HS-5 (cell line): Measurements from ENCODE around the gene UGGT2.
"Not testable (repeated sequence)": the region's sequence is repeated elsewhere in the genome, so short reads cannot be mapped to it uniquely, and the experiment has no call there.

ENCODE experiments used
- DNase-seq: peaks from one replicate; pipeline ENCODE4 v3.0.0-alpha.2; 2012; ENCODE audit warnings: low read depth

UGGT2 gene, protein sequence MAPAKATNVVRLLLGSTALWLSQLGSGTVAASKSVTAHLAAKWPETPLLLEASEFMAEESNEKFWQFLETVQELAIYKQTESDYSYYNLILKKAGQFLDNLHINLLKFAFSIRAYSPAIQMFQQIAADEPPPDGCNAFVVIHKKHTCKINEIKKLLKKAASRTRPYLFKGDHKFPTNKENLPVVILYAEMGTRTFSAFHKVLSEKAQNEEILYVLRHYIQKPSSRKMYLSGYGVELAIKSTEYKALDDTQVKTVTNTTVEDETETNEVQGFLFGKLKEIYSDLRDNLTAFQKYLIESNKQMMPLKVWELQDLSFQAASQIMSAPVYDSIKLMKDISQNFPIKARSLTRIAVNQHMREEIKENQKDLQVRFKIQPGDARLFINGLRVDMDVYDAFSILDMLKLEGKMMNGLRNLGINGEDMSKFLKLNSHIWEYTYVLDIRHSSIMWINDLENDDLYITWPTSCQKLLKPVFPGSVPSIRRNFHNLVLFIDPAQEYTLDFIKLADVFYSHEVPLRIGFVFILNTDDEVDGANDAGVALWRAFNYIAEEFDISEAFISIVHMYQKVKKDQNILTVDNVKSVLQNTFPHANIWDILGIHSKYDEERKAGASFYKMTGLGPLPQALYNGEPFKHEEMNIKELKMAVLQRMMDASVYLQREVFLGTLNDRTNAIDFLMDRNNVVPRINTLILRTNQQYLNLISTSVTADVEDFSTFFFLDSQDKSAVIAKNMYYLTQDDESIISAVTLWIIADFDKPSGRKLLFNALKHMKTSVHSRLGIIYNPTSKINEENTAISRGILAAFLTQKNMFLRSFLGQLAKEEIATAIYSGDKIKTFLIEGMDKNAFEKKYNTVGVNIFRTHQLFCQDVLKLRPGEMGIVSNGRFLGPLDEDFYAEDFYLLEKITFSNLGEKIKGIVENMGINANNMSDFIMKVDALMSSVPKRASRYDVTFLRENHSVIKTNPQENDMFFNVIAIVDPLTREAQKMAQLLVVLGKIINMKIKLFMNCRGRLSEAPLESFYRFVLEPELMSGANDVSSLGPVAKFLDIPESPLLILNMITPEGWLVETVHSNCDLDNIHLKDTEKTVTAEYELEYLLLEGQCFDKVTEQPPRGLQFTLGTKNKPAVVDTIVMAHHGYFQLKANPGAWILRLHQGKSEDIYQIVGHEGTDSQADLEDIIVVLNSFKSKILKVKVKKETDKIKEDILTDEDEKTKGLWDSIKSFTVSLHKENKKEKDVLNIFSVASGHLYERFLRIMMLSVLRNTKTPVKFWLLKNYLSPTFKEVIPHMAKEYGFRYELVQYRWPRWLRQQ (N-terminal part only)

DNA sequence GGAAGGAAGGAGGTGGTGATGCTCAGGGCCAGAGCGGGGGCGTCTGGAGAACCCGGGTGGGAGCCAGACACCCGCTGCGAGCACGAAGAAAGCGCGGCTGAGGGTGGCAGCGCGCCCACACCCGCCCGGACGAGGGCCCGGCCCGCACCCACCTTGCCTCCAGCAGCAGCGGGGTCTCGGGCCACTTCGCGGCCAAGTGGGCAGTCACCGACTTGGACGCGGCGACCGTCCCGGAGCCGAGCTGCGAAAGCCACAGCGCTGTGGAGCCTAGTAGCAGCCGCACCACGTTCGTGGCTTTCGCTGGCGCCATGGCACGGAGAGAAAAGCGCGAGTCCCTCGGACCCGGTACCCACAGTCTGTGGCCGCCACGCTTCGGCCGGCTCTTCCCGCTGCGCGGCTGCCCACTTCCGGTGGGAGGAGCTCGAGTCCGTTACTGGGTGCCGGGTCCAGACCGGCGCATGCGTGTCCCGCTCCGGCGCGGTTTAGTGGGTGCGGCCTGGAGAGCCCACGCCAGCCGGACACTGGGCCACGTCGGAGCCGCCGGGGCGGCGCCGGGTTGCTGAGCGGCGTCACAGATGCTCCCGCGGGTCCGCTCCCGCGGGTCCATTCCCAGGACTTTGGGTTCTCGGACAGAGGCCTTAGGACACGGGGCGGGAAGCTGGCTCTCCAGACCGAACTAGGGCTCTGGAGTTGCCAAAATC, at the start of gene UGGT2:
UGGT2 (minus strand) TSS at position 399 of the 701 bp plus-strand sequence; CDS start at position 310, 89 bp downstream.
- DNase-seq, result peak; percentile 37

DNA sequence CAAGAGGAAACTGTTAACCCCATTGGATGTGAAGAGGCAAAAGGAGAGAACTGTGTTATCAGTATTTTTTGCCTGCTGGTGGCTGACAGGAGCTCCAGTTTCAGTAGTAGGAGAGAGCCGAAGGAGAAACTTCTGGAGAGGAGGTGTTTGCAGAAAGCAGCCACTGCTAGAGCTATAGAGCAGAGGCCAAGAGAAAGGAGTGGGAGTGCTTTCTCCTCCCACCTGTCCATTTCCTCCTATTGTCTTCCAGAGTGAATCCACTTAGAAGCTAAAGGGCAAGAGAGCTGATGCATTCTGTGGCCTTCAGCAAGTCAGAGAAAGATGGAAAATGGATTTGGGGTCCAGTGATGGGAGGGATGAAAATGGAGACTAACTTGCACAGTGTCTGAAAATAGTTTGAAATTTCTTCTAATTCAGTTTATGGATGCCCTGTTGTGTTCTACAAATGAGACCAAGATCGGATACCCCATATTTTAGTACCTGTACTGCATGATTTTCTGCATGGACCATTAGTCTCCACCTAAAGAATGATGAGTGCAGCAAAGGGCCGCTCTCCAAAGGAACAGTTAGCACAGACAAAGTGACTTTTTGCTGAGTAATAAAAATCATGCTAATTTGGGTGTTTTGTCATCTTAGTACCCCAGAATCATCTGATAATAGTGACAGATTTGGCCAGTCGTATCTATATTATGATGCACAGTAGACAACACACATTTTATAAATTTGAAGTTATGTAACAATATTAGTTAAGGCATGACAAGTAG, 47.4 kb upstream of the UGGT2 start:
- DNase-seq, result no peak

DNA sequence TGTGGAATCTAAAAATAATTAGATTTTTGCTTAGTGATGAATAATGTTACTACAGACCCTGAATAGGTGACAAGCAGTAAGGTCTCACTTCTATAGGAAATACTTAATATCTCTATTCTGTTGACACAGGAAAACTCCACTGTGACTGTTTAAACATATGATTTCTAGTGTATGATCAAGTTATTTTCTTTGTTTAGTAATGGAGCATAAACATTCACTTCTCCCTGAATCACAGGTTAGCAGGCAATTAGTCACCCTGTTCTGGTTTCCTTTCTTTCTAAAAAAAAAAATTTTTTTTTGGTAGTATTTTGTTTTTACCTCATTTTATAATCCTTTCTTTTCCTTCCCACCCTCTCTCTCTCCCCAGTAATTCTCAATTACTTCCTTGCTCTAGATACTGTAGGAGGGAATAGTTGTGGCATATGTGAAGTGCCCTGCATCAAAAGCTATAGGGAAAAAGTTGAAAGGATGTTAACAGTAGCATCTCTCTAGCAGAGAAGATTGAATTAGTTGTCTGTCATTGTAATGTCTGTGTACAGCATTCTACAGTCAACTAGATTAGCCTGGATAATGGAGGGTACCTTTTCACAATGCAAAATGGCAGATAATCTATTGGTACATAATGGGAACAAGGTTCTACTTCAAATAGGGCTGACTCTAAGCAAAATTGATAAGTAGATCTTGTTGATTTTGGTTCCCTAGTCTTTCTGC, 40.2 kb upstream of the UGGT2 start:
- DNase-seq, result no peak

DNA sequence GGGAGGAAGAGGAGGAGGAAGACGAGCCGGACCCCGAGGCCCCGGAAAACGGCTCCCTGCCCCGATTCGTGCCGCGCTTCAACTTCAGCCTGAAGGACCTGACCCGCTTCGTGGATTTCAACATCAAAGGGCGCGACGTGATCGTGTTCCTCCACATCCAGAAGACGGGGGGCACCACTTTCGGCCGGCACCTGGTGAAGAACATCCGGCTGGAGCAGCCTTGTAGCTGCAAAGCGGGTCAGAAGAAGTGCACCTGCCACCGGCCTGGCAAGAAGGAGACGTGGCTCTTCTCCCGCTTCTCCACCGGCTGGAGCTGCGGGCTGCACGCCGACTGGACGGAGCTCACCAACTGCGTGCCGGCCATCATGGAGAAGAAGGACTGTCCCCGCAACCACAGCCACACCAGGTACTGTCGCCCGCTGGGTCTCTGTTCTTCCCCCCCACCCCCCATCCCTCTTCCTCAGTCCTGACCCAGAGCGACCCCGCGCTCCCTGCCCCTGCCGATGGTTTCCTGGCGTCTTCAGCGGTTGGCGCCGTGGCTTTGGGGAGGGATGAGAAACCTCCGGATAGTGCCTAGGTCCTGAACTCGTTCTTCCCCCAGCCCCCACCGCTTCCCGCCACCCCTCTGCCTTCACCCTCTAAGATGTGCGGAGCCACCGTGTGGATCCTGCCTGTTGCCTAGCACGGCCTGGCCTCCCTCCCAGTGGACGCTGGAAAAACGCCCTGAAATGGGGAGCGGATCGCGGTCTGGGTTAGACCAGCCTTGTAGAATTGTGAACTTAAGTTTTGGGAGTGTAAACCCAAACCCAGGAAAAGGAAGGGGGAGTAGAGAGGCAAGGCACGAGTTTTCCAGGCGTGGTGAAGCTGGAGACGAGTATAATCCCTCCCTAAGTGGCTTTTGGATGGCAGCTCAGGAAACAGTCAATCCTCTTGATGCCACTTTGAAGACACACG, 38.2 kb upstream of the UGGT2 start:
- no peak for DNase-seq

DNA sequence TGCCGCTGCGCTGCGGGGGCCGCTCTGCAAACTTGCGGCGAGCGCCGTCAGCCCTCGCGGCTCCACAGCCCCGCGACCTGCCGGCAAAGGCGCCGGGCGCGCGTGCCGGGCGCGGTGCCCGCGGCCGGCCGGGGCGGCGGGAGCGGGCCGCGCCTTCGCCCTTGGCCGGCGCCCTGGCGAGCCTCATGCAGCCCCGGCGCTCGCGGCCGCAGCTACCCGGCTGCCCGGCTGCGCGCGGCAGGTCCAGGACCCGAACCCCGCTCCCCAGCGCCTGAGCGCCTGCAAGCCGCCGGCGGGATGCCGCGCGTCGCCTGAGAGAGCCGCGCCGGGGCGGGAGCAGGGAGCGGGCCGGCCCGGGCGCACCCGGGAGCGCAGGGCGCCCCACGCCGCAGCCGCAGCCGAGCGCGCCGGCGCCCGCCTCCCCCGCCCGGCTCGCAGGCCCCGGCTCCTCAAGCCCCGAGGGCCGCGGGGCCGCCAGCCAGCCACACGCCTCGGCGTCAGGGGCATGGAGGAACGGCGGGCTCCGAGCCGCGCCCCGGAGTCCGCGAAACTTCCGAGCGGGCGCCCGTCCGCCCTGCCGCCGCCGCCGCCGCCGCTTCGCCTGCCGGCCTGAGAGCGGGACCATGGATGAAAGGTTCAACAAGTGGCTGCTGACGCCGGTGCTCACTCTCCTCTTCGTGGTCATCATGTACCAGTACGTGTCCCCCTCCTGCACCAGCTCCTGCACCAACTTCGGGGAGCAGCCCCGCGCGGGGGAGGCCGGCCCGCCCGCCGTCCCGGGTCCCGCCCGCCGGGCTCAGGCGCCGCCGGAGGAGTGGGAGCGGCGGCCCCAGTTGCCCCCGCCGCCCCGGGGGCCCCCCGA, 37.3 kb upstream of the UGGT2 start:
- no peak for DNase-seq

DNA sequence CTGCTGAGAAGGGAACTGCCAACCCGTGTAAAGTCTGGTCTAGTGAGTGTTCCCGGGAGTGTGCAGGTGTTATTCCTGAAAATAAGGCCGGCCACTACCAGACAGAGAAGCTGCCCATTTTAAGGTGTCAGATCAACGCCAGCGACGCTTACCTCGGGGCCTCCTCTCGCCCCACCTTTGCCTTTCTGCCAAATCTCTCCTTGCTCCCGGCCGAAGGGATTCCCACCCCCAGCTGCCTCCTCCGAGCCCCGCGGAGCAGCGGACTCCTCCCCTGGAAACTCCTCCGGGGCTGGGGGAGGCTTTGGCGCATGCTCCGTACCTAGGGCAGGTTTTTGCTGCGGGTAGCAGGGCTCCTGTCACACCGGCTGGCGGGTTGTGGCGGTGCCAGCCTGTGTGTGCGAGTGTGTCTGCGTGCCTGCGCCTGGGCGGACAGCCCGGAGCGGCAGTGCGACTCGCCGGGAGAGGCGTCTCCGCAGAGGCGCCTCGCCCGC, 36.6 kb upstream of the UGGT2 start, which contains the start of gene HS6ST3:
HS6ST3 (plus strand) TSS at position 359 of the 491 bp plus-strand sequence.
- no peak for DNase-seq

DNA sequence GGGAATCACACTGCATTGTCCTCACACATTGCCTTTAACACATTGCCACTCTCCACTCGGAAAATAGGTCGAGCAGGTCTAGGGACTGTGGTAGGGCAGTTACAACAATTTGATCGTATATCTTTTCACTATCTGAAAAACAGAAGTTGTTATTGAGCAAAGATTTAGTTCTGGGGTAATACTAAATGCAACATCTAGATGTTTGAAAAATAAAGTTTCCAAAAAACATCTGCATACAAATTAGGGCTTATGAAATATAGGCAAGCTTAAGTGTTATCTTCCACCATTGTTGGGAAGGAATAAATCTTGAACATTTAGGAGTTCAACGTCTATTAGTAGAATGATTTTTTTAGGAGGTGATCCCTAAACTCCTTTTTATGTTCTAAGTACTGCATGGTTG, 35.9 kb upstream of the UGGT2 start:
- DNase-seq, result no peak

DNA sequence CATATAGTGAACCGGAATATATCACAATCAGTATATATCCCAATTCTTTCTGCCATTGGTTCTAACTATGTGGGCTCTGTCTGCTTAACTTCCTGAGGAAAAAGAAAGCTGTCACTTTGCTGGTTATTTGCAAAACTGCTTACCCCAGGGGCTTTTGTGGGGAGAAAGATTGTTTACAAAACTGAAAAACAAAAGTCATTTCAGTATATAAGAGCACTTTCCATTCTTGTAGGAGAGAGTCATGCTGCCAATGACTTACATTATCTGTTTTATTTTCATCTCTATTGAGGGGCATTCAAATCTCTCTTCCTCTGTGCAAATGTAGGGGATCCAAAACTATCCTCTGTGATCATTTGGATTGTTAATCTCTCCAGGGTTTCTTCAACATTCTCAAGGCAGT, 33.5 kb upstream of the UGGT2 start:
- no peak for DNase-seq

DNA sequence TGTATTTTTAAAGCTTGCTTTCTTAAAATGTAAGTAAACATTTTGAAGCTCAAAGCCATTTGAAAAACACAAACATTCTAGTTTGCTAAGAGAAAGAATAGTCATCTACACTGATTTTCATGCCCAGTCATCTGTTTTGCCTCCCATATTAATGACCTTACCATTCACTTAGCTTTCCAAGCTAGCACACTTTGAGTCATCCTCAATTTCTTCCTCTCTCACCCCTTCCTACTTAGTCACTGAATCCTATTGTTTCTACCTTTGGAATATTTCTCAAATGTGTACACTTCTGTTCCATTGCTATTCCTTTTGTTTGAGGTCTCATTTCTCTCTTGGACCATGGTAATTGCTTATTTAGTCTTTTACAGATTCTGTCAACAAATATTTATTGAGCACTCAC, 29.4 kb upstream of the UGGT2 start:
- no peak for DNase-seq

DNA sequence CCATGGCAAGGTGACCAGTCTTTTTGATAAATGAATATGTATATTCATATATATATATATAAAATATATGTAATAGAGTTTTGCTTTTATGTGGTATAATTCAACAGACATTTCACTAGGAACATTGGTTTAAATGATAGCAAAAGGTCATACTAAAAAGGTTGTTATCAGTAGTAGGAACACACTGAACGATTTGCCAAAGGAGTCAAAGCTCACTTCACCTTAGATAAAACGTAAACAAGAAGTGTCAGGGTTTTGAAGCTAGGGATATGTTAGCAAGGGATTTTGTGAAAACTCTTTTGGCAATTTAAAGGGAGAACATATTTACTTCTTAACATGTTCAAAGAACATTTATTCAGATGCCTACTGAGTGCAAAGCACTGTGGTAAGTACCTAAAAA, 28.7 kb upstream of the UGGT2 start:
- DNase-seq, result no peak

DNA sequence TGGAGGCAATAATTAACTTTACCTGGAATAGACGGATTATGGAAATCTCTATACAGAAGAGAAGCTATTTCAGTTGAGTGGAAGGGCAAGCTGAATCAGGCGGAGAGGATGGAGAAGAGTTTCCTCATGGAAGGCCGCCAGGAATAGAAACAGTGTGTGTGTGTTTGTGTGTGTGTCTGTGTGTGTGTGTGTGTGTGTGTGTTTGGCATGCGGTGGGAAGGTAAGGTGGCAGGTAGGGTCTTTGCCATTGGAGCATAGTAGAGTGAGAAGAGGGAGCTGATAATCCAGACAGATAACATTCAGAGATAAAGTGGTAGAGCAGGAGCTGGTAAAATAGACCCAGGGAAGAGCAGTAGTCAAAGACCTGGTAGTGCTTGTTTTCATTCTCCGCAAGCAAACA, 27.5 kb upstream of the UGGT2 start:
- no peak for DNase-seq

DNA sequence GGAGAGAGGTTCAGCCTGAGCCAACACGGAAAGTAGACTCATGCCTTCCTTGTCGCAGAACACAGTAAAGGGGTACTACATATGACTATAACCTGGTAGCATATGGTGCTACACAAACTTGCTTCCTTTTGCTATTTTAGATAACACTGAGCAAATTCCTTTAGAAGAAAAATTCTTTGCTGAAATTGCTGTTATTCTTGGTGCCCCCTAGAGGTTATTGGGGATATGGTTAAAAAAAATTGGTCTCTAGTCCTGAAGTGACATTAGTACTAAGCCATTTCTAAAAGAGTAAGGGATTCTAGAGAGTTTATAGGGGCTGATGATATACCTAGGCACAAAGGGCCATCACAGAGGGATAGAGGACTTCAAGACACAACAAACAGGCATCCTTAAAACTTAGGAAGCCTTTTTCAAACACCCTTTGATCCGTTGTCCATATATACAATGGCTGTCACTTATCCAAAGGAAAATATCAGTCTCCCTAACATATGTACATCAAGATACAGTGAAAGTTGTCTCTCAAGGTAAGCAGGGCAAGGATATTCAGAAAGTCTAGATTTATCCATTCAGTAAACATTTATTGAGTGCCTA, 22.8 kb upstream of the UGGT2 start:
- no peak for DNase-seq

DNA sequence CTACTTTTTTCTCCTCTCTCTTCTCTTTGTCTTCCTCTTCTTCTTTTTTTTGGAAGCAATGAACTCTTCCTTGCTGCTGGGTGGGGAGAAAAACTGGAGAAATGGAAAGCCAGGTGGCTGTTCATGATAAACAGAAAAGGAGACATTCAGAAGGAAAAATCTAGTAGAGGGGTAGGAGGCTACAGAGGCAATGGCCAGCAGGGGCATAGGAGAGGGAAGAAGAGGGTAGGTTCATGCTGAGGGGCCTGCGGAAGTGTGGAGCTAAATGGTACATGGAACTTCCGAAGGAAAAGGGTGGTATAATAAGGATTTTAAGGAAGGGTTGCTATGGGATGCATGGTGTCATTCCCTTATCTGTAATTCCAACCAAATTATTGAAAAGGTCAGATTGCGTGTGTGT, 19.2 kb upstream of the UGGT2 start:
- DNase-seq, result no peak

DNA sequence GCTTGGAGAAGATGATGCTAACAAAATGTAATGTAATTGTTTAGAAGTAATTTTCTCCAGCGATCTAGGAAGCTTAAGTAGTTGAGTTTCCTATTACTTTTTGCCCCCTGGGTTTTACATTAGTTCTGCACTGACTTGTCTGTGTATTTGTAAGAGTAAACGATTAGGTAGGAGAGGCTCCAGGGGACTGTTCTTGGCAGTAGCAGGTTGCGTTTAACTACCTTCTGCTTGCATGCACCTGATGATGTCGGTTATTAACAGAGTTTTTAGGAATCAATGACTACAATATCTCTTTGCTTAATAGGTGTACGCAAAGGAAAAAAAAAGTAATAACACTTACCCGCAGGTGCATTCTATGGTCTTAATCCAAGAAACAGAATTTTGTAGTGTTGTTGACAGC, 18.3 kb upstream of the UGGT2 start:
- no peak for DNase-seq

DNA sequence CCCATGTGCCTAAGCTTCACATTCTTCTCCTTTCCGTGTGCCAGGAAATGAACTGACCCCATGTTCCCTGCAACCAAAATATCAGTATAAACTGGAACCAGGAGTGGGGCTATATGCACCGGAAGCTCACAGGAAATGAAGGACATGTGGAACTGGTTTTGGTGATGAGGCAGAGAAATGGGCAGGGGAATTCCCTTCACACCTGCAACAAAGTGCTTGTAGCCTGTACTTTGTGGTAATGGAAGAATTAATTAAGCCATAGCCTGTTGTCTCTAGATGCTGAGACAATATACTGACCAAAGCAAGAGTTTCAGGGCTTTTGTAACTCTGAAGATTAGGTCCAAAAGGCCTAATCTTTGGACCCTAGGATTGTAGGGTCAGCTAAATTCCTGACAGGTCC, 15.5 kb upstream of the UGGT2 start:
- no peak for DNase-seq

DNA sequence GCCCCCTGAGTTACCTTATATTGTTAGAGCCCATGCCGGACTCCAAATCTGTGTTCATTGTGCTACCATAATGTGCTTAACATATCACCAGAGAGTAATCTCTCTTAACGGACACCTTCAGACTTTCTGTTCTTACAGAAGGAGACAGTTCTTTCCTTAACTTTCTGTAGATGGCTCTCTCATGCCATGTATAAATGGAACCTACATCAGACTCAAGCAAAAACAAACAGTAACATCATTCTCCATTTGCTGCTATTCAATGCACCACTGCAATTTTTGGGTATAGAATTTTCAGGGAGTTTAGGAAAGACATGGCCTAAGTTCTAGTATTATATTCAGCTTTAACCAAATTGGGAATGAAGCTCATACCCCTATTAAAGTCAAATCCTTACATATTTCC, 12.6 kb upstream of the UGGT2 start:
- DNase-seq, result no peak

DNA sequence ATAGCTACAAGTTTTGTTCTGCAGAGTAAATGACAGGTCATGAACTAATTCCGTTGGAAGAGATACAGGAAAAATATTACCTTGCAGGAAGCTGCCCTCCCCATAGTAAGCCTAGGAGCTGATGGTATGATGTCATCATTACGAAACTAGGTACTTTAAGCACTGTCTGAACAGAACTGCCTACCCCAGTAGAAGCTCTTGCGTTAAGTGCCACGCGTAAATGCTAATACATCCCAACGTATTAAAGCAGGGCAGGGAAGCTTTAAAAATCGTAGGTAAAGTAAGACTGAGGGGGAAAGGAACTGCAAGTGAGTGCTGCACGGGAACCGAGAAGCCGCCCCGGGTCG, 572 bp downstream of the UGGT2 start:
- peak; percentile 32 for DNase-seq

DNA sequence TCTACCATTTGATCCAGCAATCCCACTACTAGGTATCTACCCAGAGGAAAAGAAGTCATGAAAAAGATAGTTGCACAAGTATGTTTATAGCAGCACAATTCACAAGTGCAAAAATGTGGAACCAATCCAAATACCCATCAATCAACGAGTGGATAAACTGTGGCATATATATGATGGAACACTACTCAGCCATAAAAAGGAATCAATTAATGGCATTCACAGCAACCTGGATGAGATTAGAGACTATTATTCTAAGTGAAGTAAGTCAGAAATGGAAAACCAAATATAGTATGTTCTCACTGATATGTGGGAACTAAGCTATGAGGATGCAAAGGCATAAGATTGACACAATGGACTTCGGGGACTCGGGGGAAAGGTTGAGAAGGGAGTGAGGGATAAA, 1.3 kb downstream of the UGGT2 start:
- not testable (repeated sequence) for DNase-seq
